SK-N-SH treated with all-trans-retinoic acid at 6 μM for 48 hours (cell line): ENCODE measurements around the gene EHMT2.

Source experiments
- ATAC-seq: fragments of 200-7000 bp; cut with Tn5 transposase; 3 replicates; pipeline ENCODE4 v1.9.1; 2020; ENCODE audit warnings: mild to moderate bottlenecking, moderate library complexity
- ARNTL ChIP-seq: fragments of 450-650 bp; formaldehyde crosslinking; IDR thresholded peaks from 2 replicates; pipeline ENCODE4 v1.5.0; 2020; ENCODE audit warnings: low read depth, mild to moderate bottlenecking, moderate library complexity, borderline replicate concordance
- BACH2 ChIP-seq: fragments of 250-450 bp; sonication (Bioruptor Pico); IDR thresholded peaks from 2 replicates; pipeline ENCODE4 v1.9.0; 2021; ENCODE audit warnings: mild to moderate bottlenecking, borderline replicate concordance
- CSDC2 ChIP-seq: fragments of 250-450 bp; sonication (Bioruptor Pico); IDR thresholded peaks from 2 replicates; pipeline ENCODE4 v1.5.0; 2020; ENCODE audit warnings: mild to moderate bottlenecking, moderate library complexity
- CSRNP3 ChIP-seq: fragments of 250-450 bp; sonication (Bioruptor Pico); IDR thresholded peaks from 2 replicates; pipeline ENCODE4 v1.5.1; 2021; ENCODE audit warnings: mild to moderate bottlenecking, moderate library complexity
- GLIS3 ChIP-seq: fragments of 250-450 bp; sonication (Bioruptor Pico); IDR thresholded peaks from 2 replicates; pipeline ENCODE4 v1.5.0; 2020; ENCODE audit warnings: mild to moderate bottlenecking, moderate library complexity
- ISL1 ChIP-seq: fragments of 250-450 bp; sonication (Bioruptor Pico); IDR thresholded peaks from 2 replicates; pipeline ENCODE4 v2.1.2; 2022; ENCODE audit warnings: mild to moderate bottlenecking, moderate library complexity
- POU6F1 ChIP-seq: fragments of 250-450 bp; sonication (Bioruptor Pico); IDR thresholded peaks from 2 replicates; pipeline ENCODE4 v1.8.0; 2021; ENCODE audit warnings: low read depth, mild to moderate bottlenecking, moderate library complexity, borderline replicate concordance
- PPARA ChIP-seq: fragments of 250-450 bp; sonication (Bioruptor Pico); IDR thresholded peaks from 2 replicates; pipeline ENCODE4 v1.5.0; 2020; ENCODE audit warnings: mild to moderate bottlenecking, borderline replicate concordance
- SNAI2 ChIP-seq: fragments of 250-450 bp; sonication (Bioruptor Pico); IDR thresholded peaks from 2 replicates; pipeline ENCODE4 v1.5.0; 2020; ENCODE audit warnings: mild to moderate bottlenecking, moderate library complexity
- TCF4 ChIP-seq: fragments of 250-450 bp; sonication (Bioruptor Pico); IDR thresholded peaks from 2 replicates; pipeline ENCODE4 v1.8.0; 2021; ENCODE audit warnings: mild to moderate bottlenecking, moderate library complexity, borderline replicate concordance
- ZC3H10 ChIP-seq: fragments of 250-450 bp; sonication (Bioruptor Pico); IDR thresholded peaks from 2 replicates; pipeline ENCODE4 v1.5.1; 2021; ENCODE audit warnings: mild to moderate bottlenecking, moderate library complexity
- ZFP3 ChIP-seq: fragments of 250-450 bp; sonication (Bioruptor Pico); IDR thresholded peaks from 2 replicates; pipeline ENCODE4 v1.5.0; 2020; ENCODE audit warnings: mild to moderate bottlenecking, moderate library complexity
- ZFP30 ChIP-seq: fragments of 450-650 bp; formaldehyde crosslinking; IDR thresholded peaks from 2 replicates; pipeline ENCODE4 v1.5.0; 2022; ENCODE audit warnings: mild to moderate bottlenecking, moderate library complexity
- ZNF565 ChIP-seq: fragments of 450-650 bp; formaldehyde crosslinking; conservative IDR thresholded peaks from 2 replicates; pipeline ENCODE4 v1.5.0; 2020; ENCODE audit warnings: low read depth, mild to moderate bottlenecking, moderate library complexity
- ZNF70 ChIP-seq: fragments of 450-650 bp; formaldehyde crosslinking; IDR thresholded peaks from 2 replicates; pipeline ENCODE4 v1.5.0; 2020; ENCODE audit warnings: mild to moderate bottlenecking, moderate library complexity
- ZNF8 ChIP-seq: fragments of 450-650 bp; formaldehyde crosslinking; IDR thresholded peaks from 2 replicates; pipeline ENCODE4 v1.5.0; 2020; ENCODE audit warnings: mild to moderate bottlenecking, moderate library complexity
- TF ChIP-seq, protein P1 (sequence below): fragments of 250-450 bp; sonication (Bioruptor Pico); IDR thresholded peaks from 2 replicates; pipeline ENCODE4 v1.5.0; 2020; ENCODE audit warnings: mild to moderate bottlenecking, moderate library complexity

EHMT2 gene

DNA sequence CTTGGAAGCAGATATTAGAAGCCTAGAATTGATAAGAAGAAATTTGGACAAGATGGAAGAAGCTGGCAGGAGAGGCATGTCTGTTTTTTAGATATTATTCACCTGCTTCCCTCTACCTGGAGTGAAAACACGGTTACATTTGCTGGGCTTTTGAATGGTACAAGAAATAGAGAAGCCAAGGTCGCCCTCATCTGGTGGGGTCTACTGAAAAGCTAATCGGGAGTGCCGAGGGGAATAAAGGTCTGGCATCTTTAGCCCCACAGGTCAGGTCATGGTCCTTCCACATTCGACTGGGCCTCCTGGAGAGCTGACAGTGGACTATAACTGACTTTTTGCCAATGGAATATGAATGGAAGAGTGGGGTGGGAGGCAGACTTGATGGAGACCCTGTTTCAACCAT, 25.4 kb upstream of the EHMT2 start:
- no peak for ATAC-seq
- TF ChIP-seq ZC3H10 (CRISPR knock-in tag): no peak
- no peak for TF ChIP-seq PPARA
- TF ChIP-seq ISL1: no peak
- no peak for TF ChIP-seq POU6F1
- TF ChIP-seq ZFP30 (CRISPR knock-in tag): no peak
- no peak for TF ChIP-seq CSRNP3 (CRISPR knock-in tag)
- TF ChIP-seq ARNTL: no peak

- ATAC-seq: no peak
- TF ChIP-seq ZNF70 (CRISPR knock-in tag): no peak
- no peak for TF ChIP-seq ZNF565 (CRISPR knock-in tag)
- TF ChIP-seq ISL1: no peak
- TF ChIP-seq, all 23 proteins: peak for 0
Observed at GRCh38 chr6:31920811-31921210, 23.3 kb upstream of the EHMT2 start.

- no peak for ATAC-seq
- TF ChIP-seq, protein P1, sequence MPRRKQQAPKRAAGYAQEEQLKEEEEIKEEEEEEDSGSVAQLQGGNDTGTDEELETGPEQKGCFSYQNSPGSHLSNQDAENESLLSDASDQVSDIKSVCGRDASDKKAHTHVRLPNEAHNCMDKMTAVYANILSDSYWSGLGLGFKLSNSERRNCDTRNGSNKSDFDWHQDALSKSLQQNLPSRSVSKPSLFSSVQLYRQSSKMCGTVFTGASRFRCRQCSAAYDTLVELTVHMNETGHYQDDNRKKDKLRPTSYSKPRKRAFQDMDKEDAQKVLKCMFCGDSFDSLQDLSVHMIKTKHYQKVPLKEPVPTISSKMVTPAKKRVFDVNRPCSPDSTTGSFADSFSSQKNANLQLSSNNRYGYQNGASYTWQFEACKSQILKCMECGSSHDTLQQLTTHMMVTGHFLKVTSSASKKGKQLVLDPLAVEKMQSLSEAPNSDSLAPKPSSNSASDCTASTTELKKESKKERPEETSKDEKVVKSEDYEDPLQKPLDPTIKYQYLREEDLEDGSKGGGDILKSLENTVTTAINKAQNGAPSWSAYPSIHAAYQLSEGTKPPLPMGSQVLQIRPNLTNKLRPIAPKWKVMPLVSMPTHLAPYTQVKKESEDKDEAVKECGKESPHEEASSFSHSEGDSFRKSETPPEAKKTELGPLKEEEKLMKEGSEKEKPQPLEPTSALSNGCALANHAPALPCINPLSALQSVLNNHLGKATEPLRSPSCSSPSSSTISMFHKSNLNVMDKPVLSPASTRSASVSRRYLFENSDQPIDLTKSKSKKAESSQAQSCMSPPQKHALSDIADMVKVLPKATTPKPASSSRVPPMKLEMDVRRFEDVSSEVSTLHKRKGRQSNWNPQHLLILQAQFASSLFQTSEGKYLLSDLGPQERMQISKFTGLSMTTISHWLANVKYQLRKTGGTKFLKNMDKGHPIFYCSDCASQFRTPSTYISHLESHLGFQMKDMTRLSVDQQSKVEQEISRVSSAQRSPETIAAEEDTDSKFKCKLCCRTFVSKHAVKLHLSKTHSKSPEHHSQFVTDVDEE (CRISPR knock-in tag): no peak
- no peak for TF ChIP-seq ZFP3 (CRISPR knock-in tag)
- no peak for TF ChIP-seq GLIS3 (CRISPR knock-in tag)
- no peak for TF ChIP-seq CSRNP3 (CRISPR knock-in tag)
- no peak for TF ChIP-seq TCF4
- TF ChIP-seq CSDC2 (CRISPR knock-in tag): no peak
Observed at GRCh38 chr6:31919624-31920303, 22.3 kb upstream of the EHMT2 start.

DNA sequence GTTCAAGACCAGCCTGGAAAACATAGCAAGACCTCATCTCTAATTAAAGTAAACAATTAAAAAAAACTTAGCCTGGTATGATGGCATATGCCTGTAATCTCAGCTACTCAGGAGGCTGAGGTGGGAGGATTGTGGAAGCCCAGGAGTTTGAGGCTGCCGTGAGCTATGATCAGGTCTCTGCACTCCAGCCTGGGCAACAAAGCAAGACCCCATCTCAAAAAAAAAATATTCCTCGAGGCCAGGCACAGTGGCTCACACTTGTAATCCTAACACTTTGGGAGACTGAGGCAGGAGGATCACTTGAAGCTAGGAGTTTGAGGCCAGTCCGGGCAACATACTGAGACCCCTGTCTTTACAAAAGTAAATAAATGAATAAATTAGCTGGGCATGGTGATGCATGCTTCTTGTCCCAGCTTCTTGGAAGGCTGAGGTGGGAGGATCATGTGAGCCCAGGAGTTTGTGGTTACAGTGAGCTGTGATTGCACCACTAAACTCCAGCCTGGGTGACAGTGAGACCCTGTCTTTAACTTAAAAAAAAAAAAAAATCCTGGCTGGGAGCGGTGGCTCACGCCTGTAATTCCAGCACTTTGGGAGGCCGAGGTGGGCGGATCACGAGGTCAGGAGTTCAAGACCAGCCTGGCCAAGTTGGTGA, 20.7 kb upstream of the EHMT2 start:
- no peak for ATAC-seq
- no peak for TF ChIP-seq CSRNP3 (CRISPR knock-in tag)
- no peak for TF ChIP-seq ZFP30 (CRISPR knock-in tag)
- TF ChIP-seq BACH2: no peak
- no peak for TF ChIP-seq ARNTL
- no peak for TF ChIP-seq SNAI2

- no peak for ATAC-seq
- no peak for TF ChIP-seq ZNF8 (CRISPR knock-in tag)
Observed at GRCh38 chr6:31915756-31916155, 18.3 kb upstream of the EHMT2 start.
